Liver (tissue), 9 donors: Measurements from ENCODE around the gene RAD51B. TPM values are rescaled to one million over a fixed set of nuclear protein-coding genes. Genes with fewer than 3 reads are reported as not detected.

Source experiments
- DNase-seq: peaks from one replicate; pipeline ENCODE4 v3.0.0-alpha.2; 2017; ENCODE audit warnings: low spot score
- H3K27ac ChIP-seq, 2 donors: one replicate each; pipeline ENCODE4 v1.7.0; 2013; ENCODE audit warnings: inconsistent platforms in 2 of 2, low read length in 2 of 2, control low read depth in 1 of 2, low read depth in 1 of 2, mild to moderate bottlenecking in 1 of 2
- H3K27me3 ChIP-seq, 4 donors: one replicate each; pipeline versions ENCODE4 v1.6.1 to v1.7.0; 2013; ENCODE audit warnings: low read length in 3 of 4, inconsistent platforms in 1 of 4, mild to moderate bottlenecking in 1 of 4, moderate library complexity in 1 of 4; ENCODE audit not compliant: control insufficient read depth in 4 of 4, insufficient read depth in 4 of 4
- H3K36me3 ChIP-seq, 4 donors: one replicate each; pipeline versions ENCODE4 v1.6.1 to v1.7.0; 2013; ENCODE audit warnings: low read length in 3 of 4, mild to moderate bottlenecking in 3 of 4, low read depth in 1 of 4, moderate library complexity in 1 of 4; ENCODE audit not compliant: control insufficient read depth in 4 of 4, insufficient read depth in 3 of 4
- H3K4me1 ChIP-seq, 4 donors: one replicate each; pipeline versions ENCODE4 v1.6.1 to v1.7.0; 2013; ENCODE audit warnings: low read length in 3 of 4, mild to moderate bottlenecking in 3 of 4, moderate library complexity in 1 of 4; ENCODE audit not compliant: control insufficient read depth in 4 of 4, insufficient read depth in 4 of 4
- H3K4me3 ChIP-seq, 3 donors: one replicate each; pipeline versions ENCODE4 v1.6.1 to v1.7.0; 2013; ENCODE audit warnings: low read length in 3 of 3, control low read depth in 1 of 3, low read depth in 1 of 3, mild to moderate bottlenecking in 1 of 3
- H3K9ac ChIP-seq, 2 donors: one replicate each; pipeline ENCODE4 v1.7.0; 2013; ENCODE audit warnings: low read length in 2 of 2, mild to moderate bottlenecking in 2 of 2, moderate library complexity in 2 of 2, control low read depth in 1 of 2, low read depth in 1 of 2
- H3K9me3 ChIP-seq, 4 donors: one replicate each; pipeline versions ENCODE4 v1.6.1 to v1.7.0; 2013; ENCODE audit warnings: low read length in 3 of 4; ENCODE audit not compliant: control insufficient read depth in 4 of 4
- ATF3 ChIP-seq: IDR thresholded peaks from 2 replicates; pipeline ENCODE4 v1.6.1; 2016; ENCODE audit warnings: antibody characterized with exemption
- EGR1 ChIP-seq, 2 donors: IDR thresholded peaks; 2 replicates each; pipeline ENCODE4 v1.6.1; 2016 to 2018; ENCODE audit warnings: antibody characterized with exemption in 2 of 2, low read depth in 2 of 2
- FOXA1 ChIP-seq: IDR thresholded peaks from 2 replicates; pipeline ENCODE4 v1.6.1; 2016; ENCODE audit warnings: antibody characterized with exemption
- FOXA2 ChIP-seq: IDR thresholded peaks from 2 replicates; pipeline ENCODE4 v1.6.1; 2016; ENCODE audit warnings: antibody characterized with exemption
- GABPA ChIP-seq, 2 donors: IDR thresholded peaks in 1 of 2; conservative IDR thresholded peaks in 1 of 2; 2 replicates each; pipeline ENCODE4 v1.6.1; 2016; ENCODE audit warnings: antibody characterized with exemption in 2 of 2, mild to moderate bottlenecking in 1 of 2, moderate library complexity in 1 of 2
- HNF4A ChIP-seq, 2 donors: conservative IDR thresholded peaks; 2 replicates each; pipeline ENCODE4 v1.6.1; 2016; ENCODE audit warnings: antibody characterized with exemption in 2 of 2, mild to moderate bottlenecking in 2 of 2
- HNF4G ChIP-seq: IDR thresholded peaks from 2 replicates; pipeline ENCODE4 v1.6.1; 2016; ENCODE audit warnings: antibody characterized with exemption
- JUND ChIP-seq, 2 donors: IDR thresholded peaks; 2 replicates each; pipeline ENCODE4 v1.6.1; 2016; ENCODE audit warnings: antibody characterized with exemption in 2 of 2
- NR2F2 ChIP-seq: IDR thresholded peaks from 2 replicates; pipeline ENCODE4 v1.6.1; 2016; ENCODE audit warnings: antibody characterized with exemption
- RAD21 ChIP-seq, 2 donors: IDR thresholded peaks; 2 replicates each; pipeline ENCODE4 v1.6.1; 2016; ENCODE audit warnings: antibody characterized with exemption in 2 of 2, mild to moderate bottlenecking in 2 of 2
- RXRA ChIP-seq, 2 donors: IDR thresholded peaks; 2 replicates each; pipeline ENCODE4 v1.6.1; 2017 to 2018; ENCODE audit warnings: antibody characterized with exemption in 2 of 2, mild to moderate bottlenecking in 1 of 2
- SP1 ChIP-seq: IDR thresholded peaks from 2 replicates; pipeline ENCODE4 v1.6.1; 2018; ENCODE audit warnings: antibody characterized with exemption, mild to moderate bottlenecking
- TAF1 ChIP-seq: conservative IDR thresholded peaks from 2 replicates; pipeline ENCODE4 v1.6.1; 2016; ENCODE audit warnings: antibody characterized with exemption, mild to moderate bottlenecking
- YY1 ChIP-seq: IDR thresholded peaks from 2 replicates; pipeline ENCODE4 v1.6.1; 2016; ENCODE audit warnings: antibody characterized with exemption, mild to moderate bottlenecking
- ZBTB33 ChIP-seq: IDR thresholded peaks from 2 replicates; pipeline ENCODE4 v1.6.1; 2016; ENCODE audit warnings: antibody characterized with exemption
- WGBS: extraction: QIAGEN DNeasy Blood & Tissue Kit; methylation state at CpG from one replicate; pipeline ENCODE4 v1.1.7; 2013; 5-methylcytosine and 5-hydroxymethylcytosine counted together
- polyA plus RNA-seq, 2 donors: library from polyadenylated mRNA; stranded (reverse) in 1 of 2; unstranded in 1 of 2; fragments of 200-250 nt in 1 of 2; fragments of >200 nt in 1 of 2; fragmentation: Nextera tagmentation in 1 of 2; extraction: Ambion mirVana in 1 of 2; gene quantifications; one replicate each; pipeline versions ENCODE4 v1.2.1 to v1.2.3, GENCODE V29; 2013 to 2015
- total RNA-seq, 2 donors: library from RNA; depleted of rRNA; stranded (reverse); fragments of >200 nt; gene quantifications; one replicate each; pipeline ENCODE4 v1.2.3, GENCODE V29; 2014
- TF ChIP-seq, protein P1 (sequence below): IDR thresholded peaks from 2 replicates; pipeline ENCODE4 v1.6.1; 2016; ENCODE audit warnings: antibody characterized with exemption, mild to moderate bottlenecking
- TF ChIP-seq, protein P2 (sequence below): IDR thresholded peaks from 2 replicates; pipeline ENCODE4 v1.6.1; 2016; ENCODE audit warnings: antibody characterized with exemption
- TF ChIP-seq, protein P3 (sequence below): fragments of 150-350 bp; IDR thresholded peaks from 2 replicates; pipeline ENCODE4 v1.5.1; 2017; ENCODE audit warnings: improper control_type of control experiment, low read depth, low read length; ENCODE audit not compliant: missing input control
- donor health status: healthy.
- donor health status: healthy.
- donor health status: healthy.
- donor health status: healthy.
- donor health status: healthy.

Gene RAD51B
- total and polyA plus RNA-seq, 4 donors: 0.81 to 12.9 (median 2.4) TPM

GRCh38 chr14:68499451-68499850, 679.9 kb downstream of the RAD51B start:
- Histone ChIP-seq H3K9me3 (no peaks in the 10 kb centered on the region), H3K4me1 (no peaks in the 10 kb centered on the region), H3K36me3 (no peaks in the 10 kb centered on the region), H3K9ac (no peak overlapping the region), H3K27ac (no peak overlapping the region), H3K4me3 (no peak overlapping the region), H3K27me3 (no peaks in the 10 kb centered on the region)
- WGBS: 96% methylated on average over 6 of the region's 6 CpGs
- no peak for DNase-seq
- TF ChIP-seq EGR1 (IDR thresholded peaks at IDR 0.05; ENCODE audit: low read depth in 2 of 2) (no peak), SP1 (no peak), YY1 (no peak), TAF1 (no peak), HNF4G (no peak), RAD21 (IDR thresholded peaks at IDR 0.05) (no peak), NR2F2 (no peak), FOXA2 (no peak), HNF4A (conservative IDR thresholded peaks at IDR 0.05) (no peak), ATF3 (no peak)

- 88% methylated on average over 3 of the region's 3 CpGs for WGBS
- H3K4me1 ChIP-seq: peaks cover 0 to under 1% (median 0%) of the 10 kb centered on the region in 4 donors
- peak; percentile 10 to 31 for TF ChIP-seq RAD21 (IDR thresholded peaks at IDR 0.05)
- no peak for TF ChIP-seq RXRA (IDR thresholded peaks at IDR 0.05)
- TF ChIP-seq NR2F2: peak; percentile 98
- no peak for DNase-seq
- no peak overlapping the region for H3K27ac ChIP-seq
- no peaks in the 10 kb centered on the region for H3K9me3 ChIP-seq
- H3K9ac ChIP-seq: no peak overlapping the region
- H3K4me3 ChIP-seq: no peak overlapping the region
- no peaks in the 10 kb centered on the region for H3K27me3 ChIP-seq
- H3K36me3 ChIP-seq: no peaks in the 10 kb centered on the region
These were observed 681.6 kb downstream of the RAD51B start for GRCh38 chr14:68501171-68501570.

DNA sequence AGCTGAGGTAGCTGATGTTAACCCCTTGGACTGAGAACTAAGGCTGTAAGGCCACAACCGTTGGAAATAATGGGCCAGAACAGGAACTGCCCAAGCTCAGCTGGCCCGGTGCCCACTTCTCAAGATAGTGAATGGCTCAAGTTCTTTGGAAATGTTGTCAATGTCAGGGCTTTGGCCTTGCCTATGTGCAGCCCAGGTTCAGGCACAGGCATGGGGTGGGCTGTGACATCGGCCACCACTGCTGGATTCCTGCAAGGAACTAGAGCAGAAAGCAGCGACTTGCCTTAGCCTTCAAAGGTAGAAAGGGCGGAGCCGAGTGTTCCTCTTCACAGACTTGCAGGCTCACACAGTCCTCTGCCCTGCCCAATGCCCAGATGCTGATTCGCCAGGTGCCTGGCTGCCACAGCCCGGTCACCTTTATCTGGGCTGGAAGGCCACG, 682.1 kb downstream of the RAD51B start:
- Histone ChIP-seq H3K27me3 (no peaks in the 10 kb centered on the region), H3K27ac (no peak overlapping the region), H3K9me3 (no peaks in the 10 kb centered on the region), H3K9ac (no peak overlapping the region), H3K4me3 (no peak overlapping the region), H3K36me3 (no peaks in the 10 kb centered on the region), H3K4me1 (peaks cover 0 to 5% (median 0%) of the 10 kb centered on the region in 4 donors)
- WGBS: 85% methylated on average over 9 of the region's 9 CpGs
- DNase-seq: no peak
- TF ChIP-seq, protein P1, sequence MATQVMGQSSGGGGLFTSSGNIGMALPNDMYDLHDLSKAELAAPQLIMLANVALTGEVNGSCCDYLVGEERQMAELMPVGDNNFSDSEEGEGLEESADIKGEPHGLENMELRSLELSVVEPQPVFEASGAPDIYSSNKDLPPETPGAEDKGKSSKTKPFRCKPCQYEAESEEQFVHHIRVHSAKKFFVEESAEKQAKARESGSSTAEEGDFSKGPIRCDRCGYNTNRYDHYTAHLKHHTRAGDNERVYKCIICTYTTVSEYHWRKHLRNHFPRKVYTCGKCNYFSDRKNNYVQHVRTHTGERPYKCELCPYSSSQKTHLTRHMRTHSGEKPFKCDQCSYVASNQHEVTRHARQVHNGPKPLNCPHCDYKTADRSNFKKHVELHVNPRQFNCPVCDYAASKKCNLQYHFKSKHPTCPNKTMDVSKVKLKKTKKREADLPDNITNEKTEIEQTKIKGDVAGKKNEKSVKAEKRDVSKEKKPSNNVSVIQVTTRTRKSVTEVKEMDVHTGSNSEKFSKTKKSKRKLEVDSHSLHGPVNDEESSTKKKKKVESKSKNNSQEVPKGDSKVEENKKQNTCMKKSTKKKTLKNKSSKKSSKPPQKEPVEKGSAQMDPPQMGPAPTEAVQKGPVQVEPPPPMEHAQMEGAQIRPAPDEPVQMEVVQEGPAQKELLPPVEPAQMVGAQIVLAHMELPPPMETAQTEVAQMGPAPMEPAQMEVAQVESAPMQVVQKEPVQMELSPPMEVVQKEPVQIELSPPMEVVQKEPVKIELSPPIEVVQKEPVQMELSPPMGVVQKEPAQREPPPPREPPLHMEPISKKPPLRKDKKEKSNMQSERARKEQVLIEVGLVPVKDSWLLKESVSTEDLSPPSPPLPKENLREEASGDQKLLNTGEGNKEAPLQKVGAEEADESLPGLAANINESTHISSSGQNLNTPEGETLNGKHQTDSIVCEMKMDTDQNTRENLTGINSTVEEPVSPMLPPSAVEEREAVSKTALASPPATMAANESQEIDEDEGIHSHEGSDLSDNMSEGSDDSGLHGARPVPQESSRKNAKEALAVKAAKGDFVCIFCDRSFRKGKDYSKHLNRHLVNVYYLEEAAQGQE: no peak
- no peak for TF ChIP-seq HNF4A (conservative IDR thresholded peaks at IDR 0.05)
- TF ChIP-seq EGR1 (IDR thresholded peaks at IDR 0.05; ENCODE audit: low read depth in 2 of 2): no peak
- no peak for TF ChIP-seq RAD21 (IDR thresholded peaks at IDR 0.05)
- TF ChIP-seq ATF3: no peak
- TF ChIP-seq, protein P2, sequence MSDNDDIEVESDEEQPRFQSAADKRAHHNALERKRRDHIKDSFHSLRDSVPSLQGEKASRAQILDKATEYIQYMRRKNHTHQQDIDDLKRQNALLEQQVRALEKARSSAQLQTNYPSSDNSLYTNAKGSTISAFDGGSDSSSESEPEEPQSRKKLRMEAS: no peak
- no peak for TF ChIP-seq FOXA2
- no peak for TF ChIP-seq TAF1
- no peak for TF ChIP-seq GABPA (IDR thresholded peaks at IDR 0.05 in 1 of 2, conservative IDR thresholded peaks at IDR 0.05 in 1 of 2)
- TF ChIP-seq, protein P3, sequence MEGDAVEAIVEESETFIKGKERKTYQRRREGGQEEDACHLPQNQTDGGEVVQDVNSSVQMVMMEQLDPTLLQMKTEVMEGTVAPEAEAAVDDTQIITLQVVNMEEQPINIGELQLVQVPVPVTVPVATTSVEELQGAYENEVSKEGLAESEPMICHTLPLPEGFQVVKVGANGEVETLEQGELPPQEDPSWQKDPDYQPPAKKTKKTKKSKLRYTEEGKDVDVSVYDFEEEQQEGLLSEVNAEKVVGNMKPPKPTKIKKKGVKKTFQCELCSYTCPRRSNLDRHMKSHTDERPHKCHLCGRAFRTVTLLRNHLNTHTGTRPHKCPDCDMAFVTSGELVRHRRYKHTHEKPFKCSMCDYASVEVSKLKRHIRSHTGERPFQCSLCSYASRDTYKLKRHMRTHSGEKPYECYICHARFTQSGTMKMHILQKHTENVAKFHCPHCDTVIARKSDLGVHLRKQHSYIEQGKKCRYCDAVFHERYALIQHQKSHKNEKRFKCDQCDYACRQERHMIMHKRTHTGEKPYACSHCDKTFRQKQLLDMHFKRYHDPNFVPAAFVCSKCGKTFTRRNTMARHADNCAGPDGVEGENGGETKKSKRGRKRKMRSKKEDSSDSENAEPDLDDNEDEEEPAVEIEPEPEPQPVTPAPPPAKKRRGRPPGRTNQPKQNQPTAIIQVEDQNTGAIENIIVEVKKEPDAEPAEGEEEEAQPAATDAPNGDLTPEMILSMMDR: no peak
- no peak for TF ChIP-seq HNF4G
- TF ChIP-seq YY1: no peak
- TF ChIP-seq NR2F2: no peak
- no peak for TF ChIP-seq SP1
- TF ChIP-seq JUND (IDR thresholded peaks at IDR 0.05): no peak
- no peak for TF ChIP-seq RXRA (IDR thresholded peaks at IDR 0.05)
- TF ChIP-seq ZBTB33: no peak
- TF ChIP-seq FOXA1: no peak
